Dedifferentiated amniotic fluid mesenchymal stem cell (primary cell): ENCODE measurements around the gene NAA10.

ENCODE experiments used
- DNase-seq: peaks from one replicate; pipeline ENCODE4 v3.0.0-alpha.2; 2016; ENCODE audit errors: extremely low spot score

Gene NAA10

GRCh38 chrX:153884590-153884989 lies 50.2 kb downstream of the NAA10 start:
- DNase-seq: no peak

- DNase-seq: no peak
Measured at GRCh38 chrX:153884136-153884535, 50.7 kb downstream of the NAA10 start.

GRCh38 chrX:153883163-153883843 lies 51.5 kb downstream of the NAA10 start:
- no peak for DNase-seq

- no peak for DNase-seq
Measured at GRCh38 chrX:153882557-153882956, 52.3 kb downstream of the NAA10 start.

GRCh38 chrX:153882086-153882498 lies 52.7 kb downstream of the NAA10 start:
- no peak for DNase-seq

- no peak for DNase-seq
Measured at GRCh38 chrX:153881281-153881680, 53.6 kb downstream of the NAA10 start.

- DNase-seq: no peak
Measured at GRCh38 chrX:153880440-153880815, 54.4 kb downstream of the NAA10 start.

- no peak for DNase-seq
Measured at GRCh38 chrX:153879741-153880439, 54.9 kb downstream of the NAA10 start.
